Muscle layer of duodenum (tissue), 2 donors: ENCODE data around the gene KIF3A.
"Not testable (repeated sequence)": the region's sequence is repeated elsewhere in the genome, so short reads cannot be mapped to it uniquely, and the experiment has no call there.

Experiments used
- H3K27ac ChIP-seq: one replicate; pipeline ENCODE4 v1.7.0; 2013; ENCODE audit warnings: mild to moderate bottlenecking, low read length
- H3K27me3 ChIP-seq: one replicate; pipeline ENCODE4 v1.7.0; 2013; ENCODE audit warnings: low read depth, mild to moderate bottlenecking, control low read depth, low read length
- H3K36me3 ChIP-seq, 2 donors: one replicate each; pipeline ENCODE4 v1.7.0; 2013; ENCODE audit warnings: low read length in 2 of 2, control low read depth in 1 of 2, mild to moderate bottlenecking in 1 of 2; ENCODE audit not compliant: insufficient read depth in 2 of 2, control insufficient read depth in 1 of 2
- H3K4me1 ChIP-seq, 2 donors: one replicate each; pipeline ENCODE4 v1.7.0; 2013; ENCODE audit warnings: low read length in 2 of 2, mild to moderate bottlenecking in 2 of 2, control low read depth in 1 of 2, moderate library complexity in 1 of 2; ENCODE audit not compliant: insufficient read depth in 2 of 2, control insufficient read depth in 1 of 2
- H3K4me3 ChIP-seq, 2 donors: one replicate each; pipeline ENCODE4 v1.7.0; 2013; ENCODE audit warnings: low read length in 2 of 2, low read depth in 1 of 2, mild to moderate bottlenecking in 1 of 2
- H3K9me3 ChIP-seq, 2 donors: one replicate each; pipeline ENCODE4 v1.7.0; 2013; ENCODE audit warnings: low read length in 2 of 2, control low read depth in 1 of 2, mild to moderate bottlenecking in 1 of 2; ENCODE audit not compliant: control insufficient read depth in 1 of 2
- donor health status: healthy.

KIF3A gene

GRCh38 chr5:132691755-132692631 is 45.4 kb downstream of the KIF3A start:
- H3K4me3 ChIP-seq, H3K36me3 ChIP-seq: not testable (repeated sequence)

GRCh38 chr5:132690156-132690555 is 47.2 kb downstream of the KIF3A start:
- H3K4me3 ChIP-seq: no peak overlapping the region
- peaks cover 0 to 4% of the 10 kb centered on the region in 2 donors for H3K36me3 ChIP-seq
- no peaks in the 10 kb centered on the region for H3K4me1 ChIP-seq

More at GRCh38 chr5:132691755-132692631, 45.4 kb downstream of the KIF3A start:
- not testable (repeated sequence) for H3K27ac ChIP-seq, H3K9me3 ChIP-seq, H3K4me1 ChIP-seq, H3K27me3 ChIP-seq

GRCh38 chr5:132689513-132689912 is 47.8 kb downstream of the KIF3A start:
- no peak overlapping the region for H3K4me3 ChIP-seq
- no peak overlapping the region for H3K27ac ChIP-seq
- H3K27me3 ChIP-seq: no peaks in the 10 kb centered on the region
- no peaks in the 10 kb centered on the region for H3K4me1 ChIP-seq
- no peaks in the 10 kb centered on the region for H3K9me3 ChIP-seq
- peaks cover 0 to 4% of the 10 kb centered on the region in 2 donors for H3K36me3 ChIP-seq

More at GRCh38 chr5:132690156-132690555, 47.2 kb downstream of the KIF3A start:
- H3K27ac ChIP-seq: no peak overlapping the region
- H3K9me3 ChIP-seq: no peaks in the 10 kb centered on the region
- H3K27me3 ChIP-seq: no peaks in the 10 kb centered on the region

GRCh38 chr5:132688536-132689339 is 48.6 kb downstream of the KIF3A start:
- Histone ChIP-seq H3K27me3 (no peaks in the 10 kb centered on the region), H3K4me3 (no peak overlapping the region), H3K27ac (no peak overlapping the region), H3K4me1 (no peaks in the 10 kb centered on the region), H3K9me3 (no peaks in the 10 kb centered on the region), H3K36me3 (peaks cover 0 to 4% of the 10 kb centered on the region in 2 donors)

- peaks cover 0 to 4% of the 10 kb centered on the region in 2 donors for H3K36me3 ChIP-seq
- no peak overlapping the region for H3K27ac ChIP-seq
Observed at GRCh38 chr5:132687995-132688394, 49.4 kb downstream of the KIF3A start.

GRCh38 chr5:132686193-132686592 is 51.2 kb downstream of the KIF3A start:
- no peaks in the 10 kb centered on the region for H3K27me3 ChIP-seq
- H3K4me3 ChIP-seq: no peak overlapping the region
- no peak overlapping the region for H3K27ac ChIP-seq
- no peaks in the 10 kb centered on the region for H3K4me1 ChIP-seq
- no peaks in the 10 kb centered on the region for H3K36me3 ChIP-seq
- H3K9me3 ChIP-seq: no peaks in the 10 kb centered on the region

More at GRCh38 chr5:132687995-132688394, 49.4 kb downstream of the KIF3A start:
- H3K4me3 ChIP-seq: no peak overlapping the region
- no peaks in the 10 kb centered on the region for H3K9me3 ChIP-seq
- no peaks in the 10 kb centered on the region for H3K4me1 ChIP-seq
- H3K27me3 ChIP-seq: no peaks in the 10 kb centered on the region

GRCh38 chr5:132684922-132685720 is 52.2 kb downstream of the KIF3A start:
- H3K27ac ChIP-seq: no peak overlapping the region

GRCh38 chr5:132684491-132684890 is 52.9 kb downstream of the KIF3A start:
- H3K4me3 ChIP-seq: no peak overlapping the region
- no peaks in the 10 kb centered on the region for H3K27me3 ChIP-seq
- no peaks in the 10 kb centered on the region for H3K9me3 ChIP-seq
- H3K36me3 ChIP-seq: no peaks in the 10 kb centered on the region
- H3K27ac ChIP-seq: no peak overlapping the region
- H3K4me1 ChIP-seq: no peaks in the 10 kb centered on the region

More at GRCh38 chr5:132684922-132685720, 52.2 kb downstream of the KIF3A start:
- Histone ChIP-seq H3K27me3 (no peaks in the 10 kb centered on the region), H3K9me3 (no peaks in the 10 kb centered on the region), H3K4me3 (no peak overlapping the region), H3K36me3 (no peaks in the 10 kb centered on the region), H3K4me1 (no peaks in the 10 kb centered on the region)

GRCh38 chr5:132681983-132682382 is 55.4 kb downstream of the KIF3A start:
- Histone ChIP-seq H3K4me3 (no peak overlapping the region), H3K4me1 (no peaks in the 10 kb centered on the region), H3K27me3 (no peaks in the 10 kb centered on the region), H3K9me3 (no peaks in the 10 kb centered on the region), H3K27ac (no peak overlapping the region), H3K36me3 (no peaks in the 10 kb centered on the region)

- Histone ChIP-seq H3K27ac (no peak overlapping the region), H3K27me3 (no peaks in the 10 kb centered on the region), H3K9me3 (no peaks in the 10 kb centered on the region), H3K4me1 (no peaks in the 10 kb centered on the region), H3K4me3 (no peak overlapping the region), H3K36me3 (no peaks in the 10 kb centered on the region)
Observed at GRCh38 chr5:132681476-132681831, 55.9 kb downstream of the KIF3A start.
